Non-pigmented ciliary epithelial cell (primary cell): ENCODE results near the gene THBS1.

Experiments
- DNase-seq: peaks from one replicate; pipeline ENCODE4 v3.0.0-alpha.2; 2010; ENCODE audit warnings: low read depth

The THBS1 gene

DNA sequence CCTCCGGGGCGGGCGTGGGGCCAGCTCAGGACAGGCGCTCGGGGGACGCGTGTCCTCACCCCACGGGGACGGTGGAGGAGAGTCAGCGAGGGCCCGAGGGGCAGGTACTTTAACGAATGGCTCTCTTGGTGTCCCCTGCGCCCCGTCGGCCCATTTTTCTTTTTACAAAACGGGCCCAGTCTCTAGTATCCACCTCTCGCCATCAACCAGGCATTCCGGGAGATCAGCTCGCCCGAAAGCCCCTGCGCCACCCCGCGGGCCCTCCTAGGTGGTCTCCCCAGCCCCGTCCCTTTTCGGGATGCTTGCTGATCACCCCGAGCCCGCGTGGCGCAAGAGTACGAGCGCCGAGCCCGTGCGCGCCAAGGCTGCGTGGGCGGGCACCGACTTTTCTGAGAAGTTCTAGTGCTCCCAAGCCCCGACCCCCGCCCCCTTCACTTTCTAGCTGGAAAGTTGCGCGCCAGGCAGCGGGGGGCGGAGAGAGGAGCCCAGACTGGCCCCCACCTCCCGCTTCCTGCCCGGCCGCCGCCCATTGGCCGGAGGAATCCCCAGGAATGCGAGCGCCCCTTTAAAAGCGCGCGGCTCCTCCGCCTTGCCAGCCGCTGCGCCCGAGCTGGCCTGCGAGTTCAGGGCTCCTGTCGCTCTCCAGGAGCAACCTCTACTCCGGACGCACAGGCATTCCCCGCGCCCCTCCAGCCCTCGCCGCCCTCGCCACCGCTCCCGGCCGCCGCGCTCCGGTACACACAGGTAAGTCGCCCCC is at the start of gene THBS1:
Gene THBS1, plus strand, starts transcription at position 595 of the 757 bp plus-strand sequence. CDS start 779 bp downstream, outside the sequence.
- no peak for DNase-seq

DNA sequence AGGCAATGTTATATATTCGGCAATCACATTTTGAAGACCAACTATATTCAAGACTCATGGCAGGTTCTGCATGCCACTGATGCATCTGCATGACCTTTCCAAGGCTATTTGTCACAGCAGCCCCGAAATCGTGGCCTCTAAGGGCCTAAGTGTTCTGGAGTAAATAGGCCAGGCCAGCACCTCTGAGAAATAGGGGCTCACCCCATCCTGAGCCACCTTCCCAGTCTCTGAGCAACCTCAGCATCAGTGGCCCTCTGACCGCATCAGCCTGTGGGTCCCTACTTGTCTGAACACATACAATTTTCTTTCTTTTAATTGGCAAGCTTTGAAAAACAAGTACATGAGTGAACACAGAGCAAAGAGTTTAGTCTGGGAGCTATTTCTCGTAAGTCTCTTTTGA is 45.9 kb upstream of the THBS1 start:
- DNase-seq, result no peak

DNA sequence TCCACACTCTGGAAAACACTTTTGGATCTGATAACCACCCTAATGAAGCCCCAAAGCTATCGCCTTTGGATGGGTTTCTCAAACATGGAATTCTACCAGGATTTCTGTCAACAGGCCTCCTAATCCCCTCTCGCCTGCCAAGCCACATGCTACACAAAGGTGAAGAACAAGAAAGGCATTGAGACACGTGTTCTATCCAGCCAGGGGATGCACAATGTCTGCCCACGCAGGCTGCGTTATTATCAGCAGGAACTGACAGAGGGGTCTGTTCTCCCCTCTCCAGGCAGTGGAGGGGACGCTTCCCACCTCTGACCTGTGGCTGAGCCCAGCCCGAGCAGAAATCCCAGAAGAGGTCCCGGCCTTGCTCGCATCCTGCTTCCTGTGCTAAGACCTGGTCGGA is 45.4 kb upstream of the THBS1 start:
- no peak for DNase-seq

DNA sequence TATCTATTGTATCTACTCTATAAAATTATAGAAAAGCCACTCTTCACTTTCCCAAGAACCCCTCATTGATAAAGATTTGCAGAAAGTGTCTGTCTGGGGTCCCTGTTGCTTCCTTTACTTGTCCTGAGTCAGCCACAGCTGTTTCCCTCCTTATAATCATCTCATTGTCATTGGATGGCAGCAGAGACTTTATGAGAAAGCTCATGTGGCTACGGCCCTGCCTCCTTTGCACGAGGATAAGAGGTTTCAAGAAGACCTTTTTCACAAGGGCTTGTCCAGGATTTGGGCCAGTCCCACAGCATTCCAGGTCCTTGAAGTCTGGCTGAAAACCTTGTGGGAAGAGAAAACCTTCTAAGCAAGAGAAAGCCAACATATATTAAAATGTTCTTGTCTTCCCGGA is 41.9 kb upstream of the THBS1 start:
- DNase-seq, result no peak

DNA sequence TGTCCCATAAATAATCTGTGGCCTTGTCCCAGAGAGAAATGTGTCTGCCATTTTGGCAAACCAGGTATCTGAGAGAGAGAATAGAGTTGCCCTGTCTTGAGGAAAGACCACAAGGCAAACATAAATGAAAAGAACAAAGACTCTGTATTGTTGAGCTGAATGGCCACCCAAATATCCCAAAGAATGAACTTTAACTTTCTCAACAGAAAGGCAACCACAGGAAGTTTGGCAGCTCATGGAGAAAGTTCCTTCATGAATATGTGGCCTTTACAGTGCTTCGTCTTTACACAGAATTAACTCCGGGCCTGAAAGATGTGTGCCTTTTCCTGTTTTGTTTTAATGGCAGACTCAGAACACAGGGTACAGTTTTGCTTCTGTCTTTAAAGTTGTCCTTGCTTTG is 41.4 kb upstream of the THBS1 start:
- DNase-seq, result no peak

DNA sequence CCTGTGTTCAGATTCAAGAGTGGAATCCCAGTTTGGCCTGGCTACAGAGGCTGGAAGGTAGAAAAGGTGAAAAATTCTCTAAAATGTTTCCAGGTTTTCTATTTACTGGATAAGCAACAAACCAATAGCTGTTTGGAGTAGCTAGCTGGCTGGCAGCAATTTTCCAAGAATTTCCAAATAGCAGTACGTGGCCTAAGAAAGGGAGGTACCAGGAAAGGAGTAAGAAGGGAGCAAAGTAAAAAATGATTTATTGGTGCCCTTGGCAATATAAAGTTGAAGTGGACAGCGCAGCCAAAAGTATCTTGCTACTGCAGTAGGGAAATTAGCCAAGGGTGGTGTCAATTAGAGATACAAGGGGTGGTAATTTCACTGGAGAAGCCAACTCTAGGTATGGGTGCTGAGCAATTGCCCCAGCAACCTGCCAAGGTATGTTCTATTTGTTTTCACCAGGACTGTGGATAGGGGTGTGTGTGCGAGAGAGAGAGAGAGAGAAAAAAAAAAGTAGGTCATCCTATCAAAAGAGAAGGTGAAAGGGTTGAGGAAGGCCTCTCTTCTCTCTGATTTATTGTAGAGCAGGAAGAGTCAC is 40.8 kb upstream of the THBS1 start:
- DNase-seq, result no peak

DNA sequence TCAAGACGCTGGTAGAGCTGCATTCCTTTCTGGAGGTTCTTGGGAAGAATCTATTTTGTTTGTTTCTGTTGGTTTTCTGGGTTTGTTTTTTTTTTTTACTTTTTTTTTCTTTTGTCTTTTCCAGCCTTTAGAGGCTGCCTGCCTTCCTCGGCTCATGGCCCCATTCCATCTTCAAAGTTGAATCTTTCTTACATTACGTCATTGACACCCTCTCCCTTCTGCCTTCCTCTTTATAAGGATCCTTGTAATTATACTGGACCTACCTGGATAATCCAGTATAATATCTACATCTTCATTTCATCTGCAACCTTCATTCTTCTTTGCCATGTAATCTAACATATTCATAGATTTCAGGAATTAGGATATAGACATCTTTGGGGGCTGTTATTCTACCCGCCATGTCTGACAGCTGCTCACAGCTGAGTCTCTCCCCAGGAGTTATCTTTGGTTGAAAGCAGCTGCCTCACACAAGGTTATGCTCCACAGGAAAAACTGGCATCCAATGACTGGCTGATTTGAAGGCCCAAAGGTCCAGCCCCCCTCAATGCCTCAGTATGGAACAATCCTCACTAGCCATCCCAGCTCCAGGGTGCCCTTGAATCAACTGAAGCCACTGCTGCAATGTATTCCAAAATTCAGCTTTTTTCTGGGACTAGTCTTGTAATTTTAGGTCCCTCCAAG is 38.4 kb upstream of the THBS1 start:
- no peak for DNase-seq

DNA sequence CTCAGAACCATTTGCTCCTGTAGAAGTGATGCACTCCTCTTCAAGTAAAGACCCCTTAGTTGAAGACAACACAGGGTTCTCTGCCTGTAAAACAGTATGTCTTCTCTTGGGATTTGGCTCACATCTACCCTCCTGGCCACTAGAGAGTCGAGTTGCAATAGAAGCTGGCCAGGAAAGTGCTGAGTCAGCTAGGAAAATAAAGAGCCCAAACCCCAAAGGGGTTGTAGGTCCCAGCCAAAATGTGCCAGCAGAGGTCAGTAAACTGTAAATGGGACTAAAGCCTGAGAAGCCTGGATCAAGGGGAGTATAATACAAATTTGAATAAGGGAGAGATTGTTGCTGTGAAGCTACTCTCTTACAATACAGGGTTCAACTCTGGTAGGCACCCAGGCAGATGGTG is 37.2 kb upstream of the THBS1 start:
- DNase-seq, result no peak

DNA sequence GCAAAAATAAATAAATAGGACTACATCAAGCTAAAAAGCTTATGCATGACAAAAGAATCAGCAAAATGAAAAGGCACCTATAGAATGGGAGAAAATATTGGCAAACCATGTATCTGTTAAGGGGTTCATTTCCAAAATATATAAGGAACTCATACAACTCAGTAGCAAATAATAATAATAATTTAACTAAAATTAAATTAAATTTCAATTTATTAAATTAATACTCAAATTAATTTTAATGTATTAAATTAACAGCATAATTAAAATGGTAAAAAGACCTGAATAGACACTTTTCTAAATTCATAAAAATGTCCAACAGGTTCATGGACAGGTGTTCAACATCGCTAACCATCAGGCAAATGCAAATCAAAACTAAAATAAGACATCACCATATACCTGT is 34.0 kb upstream of the THBS1 start:
- no peak for DNase-seq

DNA sequence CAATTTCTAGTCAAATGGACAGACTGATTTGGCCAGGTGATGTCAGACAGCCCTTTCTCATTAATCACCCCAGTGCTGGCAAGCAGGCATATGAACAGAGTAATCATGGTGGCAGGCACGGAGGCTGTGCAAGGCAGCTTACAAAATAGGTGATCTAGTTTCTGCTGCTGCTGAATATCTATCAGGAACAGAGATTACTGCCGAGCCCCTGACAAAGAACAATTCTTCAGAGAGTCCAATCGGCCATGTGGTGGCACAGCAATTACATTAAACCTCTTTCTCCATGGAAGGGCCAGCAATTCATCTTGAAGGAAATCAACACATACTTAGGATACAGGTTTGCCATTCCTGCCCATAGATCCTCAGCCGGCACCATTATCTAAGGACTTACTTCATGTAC is 32.3 kb upstream of the THBS1 start:
- no peak for DNase-seq

DNA sequence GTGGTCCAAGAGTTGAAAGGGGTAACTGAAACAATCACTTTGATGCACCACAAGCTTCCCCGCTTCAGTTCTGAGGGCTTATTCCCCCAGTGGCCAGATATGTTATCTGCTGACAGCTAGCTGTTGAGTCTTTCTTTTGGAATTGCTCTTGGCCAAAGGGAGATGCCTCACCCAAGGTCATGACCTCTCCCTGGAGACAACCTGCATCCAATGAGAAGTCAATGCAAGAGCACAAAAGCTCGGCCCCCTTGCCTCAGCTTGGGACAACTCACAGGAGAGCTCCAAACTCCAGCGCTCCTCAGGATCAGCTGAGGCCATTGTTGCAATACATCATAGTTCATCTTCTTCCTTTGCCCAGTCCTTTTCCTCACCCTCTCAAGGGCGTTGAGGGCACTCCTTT is 31.0 kb upstream of the THBS1 start:
- no peak for DNase-seq

DNA sequence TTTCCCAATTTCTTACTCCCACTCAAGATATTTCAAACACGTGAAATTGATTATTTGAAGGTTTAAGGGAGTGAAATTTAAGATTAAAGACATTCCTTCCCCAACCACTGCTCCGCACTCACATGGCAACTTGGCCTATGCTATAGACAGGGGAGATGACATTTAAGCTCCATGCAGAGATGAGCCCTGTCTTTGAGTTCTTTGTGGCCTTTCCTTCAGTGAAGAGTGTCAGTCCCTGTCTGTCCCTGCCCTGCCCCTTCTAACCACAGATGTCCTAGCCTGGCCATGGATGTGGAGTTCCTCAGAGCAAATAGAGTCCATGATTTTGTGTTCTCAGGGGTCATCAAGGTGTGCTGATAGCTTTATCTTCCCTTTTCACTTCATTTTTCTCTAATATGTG is 29.4 kb upstream of the THBS1 start:
- no peak for DNase-seq

DNA sequence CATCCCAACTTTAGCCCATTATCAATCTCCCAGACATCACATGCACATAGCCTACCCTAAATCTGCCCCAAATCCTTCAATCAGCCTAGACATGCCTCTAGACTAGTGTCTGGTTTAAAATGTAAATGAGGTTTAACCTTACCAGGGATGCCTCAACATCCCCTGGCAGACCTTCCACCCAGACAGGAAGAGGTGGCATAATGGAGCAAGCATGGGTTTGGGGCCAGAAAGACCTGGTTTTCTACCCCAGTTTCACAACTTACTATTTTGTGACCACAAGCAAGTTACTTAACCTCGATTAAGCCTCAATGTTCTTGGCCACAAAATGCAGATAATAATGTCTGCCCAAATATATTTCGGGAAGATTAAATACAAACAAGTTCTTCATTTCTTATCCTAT is 28.3 kb upstream of the THBS1 start:
- no peak for DNase-seq

DNA sequence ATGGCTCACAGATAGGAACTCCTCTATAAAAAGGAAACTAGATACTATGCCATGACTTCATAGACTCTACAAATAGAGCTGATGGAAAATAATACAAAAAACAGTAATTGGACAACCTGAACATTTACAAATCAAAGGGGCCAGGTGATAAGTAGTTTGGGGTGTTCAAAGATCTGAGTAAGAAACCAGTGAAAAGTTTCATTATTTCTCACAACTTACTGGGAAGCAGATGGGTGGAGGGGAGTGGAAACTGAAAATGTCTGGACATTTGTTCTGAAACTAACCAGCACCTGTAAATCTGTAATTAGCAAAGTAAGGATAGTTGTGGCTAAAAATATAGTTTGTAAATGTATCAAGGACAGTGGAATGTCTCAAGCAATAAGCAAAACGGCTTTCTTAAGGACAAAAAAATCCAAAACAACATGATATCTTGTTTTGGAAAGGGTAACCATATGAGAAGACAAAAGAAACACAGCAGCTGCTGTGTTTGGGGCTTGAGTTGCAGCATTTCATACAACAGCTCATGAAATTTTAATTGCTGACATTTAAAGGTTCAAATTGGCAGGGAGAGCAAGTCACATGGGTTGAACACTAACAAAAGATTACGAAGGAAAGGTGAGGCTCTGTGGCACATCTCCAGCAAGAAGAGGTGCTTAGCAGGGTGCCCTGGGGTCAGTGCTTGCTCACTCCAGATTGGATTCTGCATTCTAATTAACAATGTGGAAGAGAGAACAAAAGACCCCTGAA is 26.8 kb upstream of the THBS1 start:
- no peak for DNase-seq

DNA sequence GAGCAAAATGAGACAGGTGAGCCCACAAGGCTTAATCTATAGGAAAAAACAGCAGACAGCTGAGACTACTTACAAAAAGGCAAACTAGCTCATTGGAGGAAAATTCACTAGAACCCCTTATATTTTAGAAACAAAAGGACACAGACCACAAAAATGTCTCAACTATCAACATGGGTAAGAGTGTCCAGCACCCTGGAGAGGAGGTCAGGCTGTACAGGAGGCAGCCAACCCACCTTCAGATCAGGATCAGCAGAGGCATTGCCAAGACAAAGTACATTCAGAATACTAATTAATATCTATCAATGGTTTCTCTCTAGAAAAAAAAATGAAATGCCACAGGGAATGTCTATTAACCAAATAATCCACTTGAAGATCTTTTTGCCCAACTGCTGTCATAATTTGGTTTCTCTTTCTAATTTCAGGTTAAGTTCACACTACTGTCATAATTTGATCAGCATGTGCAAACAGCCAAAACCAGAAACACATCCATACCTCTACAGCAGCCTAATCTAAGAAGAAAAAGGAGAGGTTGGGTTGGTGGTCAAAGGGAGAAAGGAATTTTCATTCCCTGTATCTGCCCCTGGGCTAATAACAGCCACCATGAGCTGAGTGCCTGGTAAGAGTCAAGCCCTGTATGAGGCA is 26.0 kb upstream of the THBS1 start:
- DNase-seq, result no peak

DNA sequence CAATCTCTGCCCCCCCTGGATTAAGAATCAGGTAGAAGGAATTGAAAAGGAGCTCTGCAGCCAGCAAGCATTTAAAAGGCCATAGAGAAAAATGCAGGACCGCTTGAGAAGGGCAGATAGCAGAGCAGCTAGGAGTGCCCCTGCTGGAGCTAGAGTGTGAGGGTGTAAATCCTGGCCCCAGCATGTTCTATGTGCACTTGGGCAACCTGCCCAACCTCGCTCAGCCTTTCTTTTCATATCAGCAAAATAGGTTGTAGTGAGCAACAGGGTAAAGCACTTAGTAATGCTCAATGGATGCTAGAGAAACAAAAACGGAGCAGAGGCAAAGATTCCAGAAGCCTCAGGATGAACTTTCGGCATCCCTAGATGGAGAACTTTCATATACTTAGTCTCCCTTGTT is 25.0 kb upstream of the THBS1 start:
- DNase-seq, result no peak

DNA sequence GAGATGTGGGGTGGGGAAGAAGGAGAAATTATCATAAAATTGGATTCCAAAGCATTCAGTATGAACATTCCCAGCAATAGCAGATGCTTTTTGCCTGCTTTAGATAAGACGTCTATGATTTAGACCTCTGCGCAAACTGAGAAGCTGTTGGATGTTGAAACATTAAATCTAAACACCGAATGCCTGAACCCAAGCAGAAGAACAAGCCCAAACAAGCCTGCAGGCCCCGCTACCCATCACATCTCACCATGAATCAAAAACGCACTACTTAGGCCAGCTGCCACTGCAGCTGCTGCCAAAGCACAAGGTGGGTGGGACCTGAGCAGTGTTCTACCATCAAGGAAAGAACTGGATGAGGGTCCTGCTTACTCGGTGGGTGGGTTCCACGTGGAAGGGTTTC is 24.4 kb upstream of the THBS1 start:
- no peak for DNase-seq

DNA sequence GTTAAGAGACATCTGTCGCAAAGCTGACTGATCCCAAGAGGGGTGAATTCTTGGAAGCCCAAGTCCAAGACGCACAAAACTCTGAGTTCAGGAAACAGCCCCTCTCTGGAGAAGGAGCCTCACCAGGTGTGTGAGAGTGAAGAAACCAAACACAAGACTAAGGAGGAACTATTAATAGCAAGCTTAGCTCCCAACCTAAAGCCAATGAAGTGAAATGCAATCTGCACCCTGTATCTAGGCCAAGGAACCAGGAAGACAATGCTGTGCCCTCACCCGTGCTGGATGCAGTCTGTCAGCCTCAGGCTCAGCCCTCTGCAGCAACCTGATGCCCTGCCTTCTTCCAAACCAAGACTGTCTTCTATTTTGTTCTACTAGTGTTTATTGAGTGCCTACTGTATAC is 22.5 kb upstream of the THBS1 start:
- no peak for DNase-seq

DNA sequence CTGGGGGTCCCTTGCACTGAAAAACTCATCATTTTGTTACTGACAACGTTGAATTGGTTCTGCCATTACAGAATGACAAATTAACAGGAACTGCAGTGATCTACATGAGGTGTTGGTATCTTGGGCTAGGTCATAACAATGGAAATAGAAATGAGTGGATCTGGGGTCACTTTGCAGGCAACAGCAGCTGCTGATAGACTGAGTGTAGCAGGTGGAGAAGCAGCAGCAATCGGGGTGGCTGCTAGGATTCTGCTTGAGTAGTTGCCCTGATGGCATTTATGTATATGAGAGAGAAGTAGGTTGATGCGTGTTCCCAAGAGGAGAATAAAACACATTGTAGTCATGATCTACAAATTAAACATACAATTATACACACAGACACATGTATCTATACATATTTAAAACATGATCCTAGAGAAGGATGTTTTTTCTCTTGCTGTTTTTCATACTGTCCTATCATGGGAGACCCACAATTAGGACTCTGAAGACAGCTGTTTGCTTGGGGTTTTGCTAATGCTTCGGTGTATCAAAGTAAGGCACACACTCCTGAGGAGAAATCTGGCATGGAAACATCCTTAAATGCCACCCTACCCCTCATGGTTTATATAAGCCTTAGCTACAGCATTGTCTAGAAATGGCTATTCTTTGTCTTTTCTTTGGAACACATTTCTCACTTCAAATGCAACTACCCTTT is 15.8 kb upstream of the THBS1 start:
- DNase-seq, result no peak

DNA sequence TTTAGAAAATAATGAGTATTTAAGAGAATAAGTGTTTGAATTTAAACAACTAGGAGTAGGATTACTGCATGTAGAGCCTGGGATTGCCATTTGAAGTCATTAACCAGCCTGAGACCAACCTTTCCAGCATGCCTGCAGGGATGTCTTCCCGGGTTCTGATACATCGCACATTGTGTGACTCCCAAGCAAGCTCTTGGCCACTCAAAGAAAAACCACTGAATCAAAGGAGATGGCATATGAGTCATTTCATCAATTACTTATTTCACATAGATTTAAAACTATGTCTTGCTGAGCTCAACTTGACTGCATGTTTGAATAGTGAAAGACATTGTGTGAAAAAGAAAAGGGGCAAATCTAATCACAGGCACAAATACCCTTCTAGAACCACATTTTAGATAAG is 15.0 kb upstream of the THBS1 start:
- no peak for DNase-seq

DNA sequence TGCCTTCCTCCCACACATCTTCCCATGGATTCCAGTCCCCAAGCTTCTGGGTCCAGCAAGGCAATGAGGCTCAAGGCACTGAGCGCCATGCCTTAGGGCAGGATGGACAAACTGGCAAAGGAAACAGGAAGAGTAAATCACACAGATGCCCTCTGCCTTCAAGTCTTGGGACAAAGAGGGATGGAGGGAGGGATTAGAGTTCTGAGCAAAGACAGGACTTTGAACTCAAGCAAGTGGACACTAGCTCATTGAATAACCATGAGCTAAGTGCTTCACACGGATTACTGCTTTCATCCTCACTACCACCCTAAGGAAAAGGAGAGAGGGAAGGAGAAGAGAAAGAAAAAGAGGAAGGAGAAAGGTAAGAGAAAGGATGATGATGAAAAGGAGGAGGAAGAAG is 7.6 kb upstream of the THBS1 start:
- DNase-seq, result no peak

DNA sequence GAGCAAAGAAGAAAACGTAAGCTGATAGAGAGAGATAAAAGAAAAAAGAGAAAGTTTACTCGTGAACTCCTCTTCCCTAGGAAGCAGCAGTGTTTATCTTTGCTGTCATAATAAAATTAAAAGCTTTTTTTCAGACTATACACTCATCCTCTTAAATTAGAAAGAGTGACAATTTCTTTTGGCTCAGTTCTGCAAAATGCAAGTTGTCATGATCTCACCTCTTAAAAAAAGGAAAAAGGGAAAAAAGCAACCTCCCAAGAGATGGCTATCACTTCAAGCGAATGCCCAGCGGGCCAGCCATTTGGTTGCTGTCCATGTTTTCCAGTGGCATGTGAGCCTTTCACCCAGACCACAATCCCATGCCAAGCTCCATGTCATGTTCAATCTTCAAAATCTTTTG is 7.0 kb upstream of the THBS1 start:
- DNase-seq, result no peak
